H9 (cell line): ENCODE measurements around the gene PIGM. TPM values are rescaled to one million over a fixed set of nuclear protein-coding genes. Genes with fewer than 3 reads are reported as not detected.

ENCODE experiments used
- DNase-seq: peaks from one replicate; pipeline ENCODE4 v3.0.0-alpha.2; 2017
- H2AFZ ChIP-seq: one replicate; pipeline ENCODE4 v1.6.1; 2013; ENCODE audit warnings: mild to moderate bottlenecking, low read length, control low read depth, moderate library complexity
- H2AK5ac ChIP-seq: 2 replicates; pipeline ENCODE4 v1.6.1; 2013; ENCODE audit warnings: low read length, control low read depth, mixed read lengths; ENCODE audit not compliant: insufficient read length
- H2BK120ac ChIP-seq: one replicate; pipeline ENCODE4 v1.6.1; 2013; ENCODE audit warnings: low read depth, mild to moderate bottlenecking, low read length, control low read depth, inconsistent platforms; ENCODE audit not compliant: poor library complexity, severe bottlenecking
- H2BK12ac ChIP-seq: 2 replicates; pipeline ENCODE4 v1.6.1; 2013; ENCODE audit warnings: low read length, control low read depth, mixed read lengths, low read depth; ENCODE audit not compliant: insufficient read length
- H2BK15ac ChIP-seq: 2 replicates; pipeline ENCODE4 v1.6.1; 2013; ENCODE audit warnings: low read depth, low read length, control low read depth
- H2BK20ac ChIP-seq: one replicate; pipeline ENCODE4 v1.6.1; 2013; ENCODE audit warnings: low read depth, mild to moderate bottlenecking, low read length, control low read depth, inconsistent platforms; ENCODE audit not compliant: poor library complexity, severe bottlenecking
- H2BK5ac ChIP-seq: 2 replicates; pipeline ENCODE4 v1.6.1; 2013; ENCODE audit warnings: low read length, control low read depth, mixed read lengths; ENCODE audit not compliant: insufficient read length
- H3K14ac ChIP-seq: 2 replicates; pipeline ENCODE4 v1.6.1; 2013; ENCODE audit warnings: low read length, control low read depth; ENCODE audit not compliant: insufficient read depth
- H3K18ac ChIP-seq: 2 replicates; pipeline ENCODE4 v1.6.1; 2013; ENCODE audit warnings: low read depth, mild to moderate bottlenecking, mixed read lengths, low read length, control low read depth; ENCODE audit not compliant: insufficient read length
- H3K23ac ChIP-seq: 2 replicates; pipeline ENCODE4 v1.6.1; 2013; ENCODE audit warnings: low read length, control low read depth, mixed read lengths, low read depth; ENCODE audit not compliant: insufficient read length
- H3K23me2 ChIP-seq: 2 replicates; pipeline ENCODE4 v1.6.1; 2013; ENCODE audit warnings: low read depth, mild to moderate bottlenecking, mixed read lengths, low read length, control low read depth; ENCODE audit not compliant: insufficient read length, poor library complexity, severe bottlenecking
- H3K27ac ChIP-seq: 2 replicates; pipeline ENCODE4 v1.5.1; 2013; ENCODE audit warnings: low read length, control low read depth, mixed read lengths, low read depth; ENCODE audit not compliant: insufficient read length
- H3K27me3 ChIP-seq: 2 replicates; pipeline ENCODE4 v1.6.1; 2013; ENCODE audit warnings: low read length, control low read depth, inconsistent platforms; ENCODE audit not compliant: insufficient read depth
- H3K4ac ChIP-seq: 2 replicates; pipeline ENCODE4 v1.6.1; 2013; ENCODE audit warnings: low read depth, mild to moderate bottlenecking, control low read depth, inconsistent platforms, low read length, moderate library complexity
- H3K4me1 ChIP-seq: 2 replicates; pipeline ENCODE4 v1.6.1; 2013; ENCODE audit warnings: low read length, control low read depth, inconsistent platforms; ENCODE audit not compliant: insufficient read depth
- H3K4me2 ChIP-seq: 2 replicates; pipeline ENCODE4 v1.6.1; 2013; ENCODE audit warnings: low read length, control low read depth, mixed read lengths; ENCODE audit not compliant: insufficient read length, insufficient read depth
- H3K56ac ChIP-seq: 2 replicates; pipeline ENCODE4 v1.6.1; 2013; ENCODE audit warnings: low read depth, mild to moderate bottlenecking, mixed read lengths, low read length, control low read depth; ENCODE audit not compliant: insufficient read length
- H3K79me1 ChIP-seq: 2 replicates; pipeline ENCODE4 v1.6.1; 2013; ENCODE audit warnings: low read depth, mild to moderate bottlenecking, moderate library complexity, low read length, control low read depth, inconsistent platforms; ENCODE audit not compliant: insufficient read depth, poor library complexity, severe bottlenecking
- H3K79me2 ChIP-seq: 2 replicates; pipeline ENCODE4 v1.6.1; 2013; ENCODE audit warnings: low read length, control low read depth, inconsistent platforms; ENCODE audit not compliant: insufficient read depth
- H3K9ac ChIP-seq: 2 replicates; pipeline ENCODE4 v1.6.1; 2013; ENCODE audit warnings: low read length, control low read depth, mixed read lengths; ENCODE audit not compliant: insufficient read length; ENCODE audit errors: extremely low read depth
- H3K9me3 ChIP-seq: one replicate; pipeline ENCODE4 v1.6.1; 2013; ENCODE audit warnings: low read depth, low read length, inconsistent platforms; ENCODE audit not compliant: control insufficient read depth
- H3T11ph ChIP-seq: one replicate; pipeline ENCODE4 v1.6.1; 2013; ENCODE audit warnings: mild to moderate bottlenecking, low read length, control low read depth, inconsistent platforms
- H4K20me1 ChIP-seq: one replicate; pipeline ENCODE4 v1.6.1; 2013; ENCODE audit not compliant: control insufficient read depth, insufficient read length, insufficient read depth
- H4K5ac ChIP-seq: 2 replicates; pipeline ENCODE4 v1.6.1; 2013; ENCODE audit warnings: low read depth, mild to moderate bottlenecking, mixed read lengths, low read length, control low read depth; ENCODE audit not compliant: insufficient read length
- H4K8ac ChIP-seq: replicated peaks from 2 replicates; pipeline ENCODE4 v1.6.1; 2013; ENCODE audit warnings: low read length, control low read depth, mixed read lengths, low read depth; ENCODE audit not compliant: insufficient read length
- H4K91ac ChIP-seq: 2 replicates; pipeline ENCODE4 v1.6.1; 2013; ENCODE audit warnings: low read depth, mild to moderate bottlenecking, moderate library complexity, mixed read lengths, low read length, control low read depth; ENCODE audit not compliant: insufficient read length
- H3K27ac Mint-ChIP-seq, 3 experiments: 2 replicates in 2 of 3; 3 replicates in 1 of 3; pipeline ENCODE4 v1.8.0; 2020 to 2021; ENCODE audit warnings: mixed read lengths in 3 of 3, mild to moderate bottlenecking in 1 of 3, moderate library complexity in 1 of 3
- H3K27me3 Mint-ChIP-seq: 2 replicates; pipeline ENCODE4 v1.8.0; 2021; ENCODE audit warnings: low read depth, mild to moderate bottlenecking, moderate library complexity, mixed read lengths
- H3K36me3 Mint-ChIP-seq, 3 experiments: 2 replicates in 2 of 3; 3 replicates in 1 of 3; pipeline ENCODE4 v1.8.0; 2020 to 2021; ENCODE audit warnings: low read depth in 3 of 3, mixed read lengths in 3 of 3; ENCODE audit not compliant: insufficient read depth in 1 of 3
- H3K4me1 Mint-ChIP-seq, 2 experiments: 2 replicates each; pipeline ENCODE4 v1.8.0; 2020; ENCODE audit warnings: mixed read lengths in 2 of 2
- H3K4me3 Mint-ChIP-seq, 2 experiments: 2 replicates in 1 of 2; 3 replicates in 1 of 2; pipeline ENCODE4 v1.8.0; 2020 to 2021; ENCODE audit warnings: mild to moderate bottlenecking in 2 of 2, mixed read lengths in 2 of 2, moderate library complexity in 1 of 2
- H3K9me3 Mint-ChIP-seq, 2 experiments: 2 replicates in 1 of 2; 3 replicates in 1 of 2; pipeline ENCODE4 v1.8.0; 2020; ENCODE audit warnings: mild to moderate bottlenecking in 2 of 2, mixed read lengths in 2 of 2, moderate library complexity in 1 of 2
- WGBS: extraction: QIAGEN DNeasy Blood & Tissue Kit; methylation state at CpG from one replicate; pipeline ENCODE4 v1.1.7; 2013; ENCODE audit warnings: missing lambda C conversion rate, low lambda C conversion rate, mixed read lengths; ENCODE audit not compliant: insufficient read length; ENCODE audit errors: extremely low coverage; 5-methylcytosine and 5-hydroxymethylcytosine counted together
- total RNA-seq: library from RNA; stranded (reverse); gene quantifications from 2 replicates; pipeline ENCODE4 v1.2.1, GENCODE V29; 2021
- TF ChIP-seq, protein P1 (sequence below): fragments of 200-600 bp; sonication (generic); conservative IDR thresholded peaks from 3 replicates; pipeline ENCODE4 v1.8.0; 2021; ENCODE audit warnings: antibody characterized with exemption, mild to moderate bottlenecking

The PIGM gene
- total RNA-seq, 1 experiment from 2014 or later: 5.9 TPM

DNA sequence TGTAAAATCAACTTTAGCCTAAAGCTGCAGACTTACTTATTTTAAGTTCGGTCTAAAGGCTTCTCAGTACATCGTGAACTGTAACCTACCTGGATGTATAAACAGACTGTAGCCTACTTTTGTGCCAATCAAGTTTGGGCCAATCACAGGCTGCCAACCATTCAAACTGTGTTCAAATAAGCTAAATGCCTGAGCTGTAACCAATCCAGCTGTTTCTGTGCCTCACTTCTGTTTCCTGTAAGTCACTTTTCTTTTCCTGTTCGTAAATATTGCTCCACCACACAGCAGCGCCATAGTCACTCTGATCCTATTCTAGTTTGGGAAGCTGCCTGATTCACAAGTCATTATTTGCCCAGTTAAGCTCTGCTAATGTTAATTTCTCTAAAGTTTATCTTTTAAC, 40.3 kb downstream of the PIGM start:
- no peak overlapping the region for H2BK120ac ChIP-seq
- no peak overlapping the region for H2BK5ac ChIP-seq
- no peak overlapping the region for H2BK12ac ChIP-seq
- no peak overlapping the region for H2BK20ac ChIP-seq
- no peak overlapping the region for H4K5ac ChIP-seq
- peaks cover 9 to 12% of the 10 kb centered on the region in 2 experiments; a peak in 3 of 4 replicates for H3K4me1 Mint-ChIP-seq
- no peaks in the 10 kb centered on the region for H3K79me2 ChIP-seq
- H3K36me3 Mint-ChIP-seq: no peaks in the 10 kb centered on the region
- no peaks in the 10 kb centered on the region for H3K79me1 ChIP-seq
- no peak overlapping the region for H2BK15ac ChIP-seq
- no peaks in the 10 kb centered on the region for H3K9me3 Mint-ChIP-seq
- peaks cover 1% of the 10 kb centered on the region for H3K27me3 Mint-ChIP-seq
- H4K8ac ChIP-seq: no peak overlapping the region
- H3K9me3 ChIP-seq: no peaks in the 10 kb centered on the region
- H3T11ph ChIP-seq: no peak overlapping the region
- TF ChIP-seq, protein P1, sequence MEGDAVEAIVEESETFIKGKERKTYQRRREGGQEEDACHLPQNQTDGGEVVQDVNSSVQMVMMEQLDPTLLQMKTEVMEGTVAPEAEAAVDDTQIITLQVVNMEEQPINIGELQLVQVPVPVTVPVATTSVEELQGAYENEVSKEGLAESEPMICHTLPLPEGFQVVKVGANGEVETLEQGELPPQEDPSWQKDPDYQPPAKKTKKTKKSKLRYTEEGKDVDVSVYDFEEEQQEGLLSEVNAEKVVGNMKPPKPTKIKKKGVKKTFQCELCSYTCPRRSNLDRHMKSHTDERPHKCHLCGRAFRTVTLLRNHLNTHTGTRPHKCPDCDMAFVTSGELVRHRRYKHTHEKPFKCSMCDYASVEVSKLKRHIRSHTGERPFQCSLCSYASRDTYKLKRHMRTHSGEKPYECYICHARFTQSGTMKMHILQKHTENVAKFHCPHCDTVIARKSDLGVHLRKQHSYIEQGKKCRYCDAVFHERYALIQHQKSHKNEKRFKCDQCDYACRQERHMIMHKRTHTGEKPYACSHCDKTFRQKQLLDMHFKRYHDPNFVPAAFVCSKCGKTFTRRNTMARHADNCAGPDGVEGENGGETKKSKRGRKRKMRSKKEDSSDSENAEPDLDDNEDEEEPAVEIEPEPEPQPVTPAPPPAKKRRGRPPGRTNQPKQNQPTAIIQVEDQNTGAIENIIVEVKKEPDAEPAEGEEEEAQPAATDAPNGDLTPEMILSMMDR: no peak
- H3K27ac ChIP-seq: no peak overlapping the region
- no peaks in the 10 kb centered on the region for H3K23me2 ChIP-seq
- no peak overlapping the region for H4K91ac ChIP-seq
- H3K14ac ChIP-seq: no peak overlapping the region
- no peak overlapping the region for H3K23ac ChIP-seq
- no peak overlapping the region; a peak in 1 of 7 replicates for H3K27ac Mint-ChIP-seq
- H2AFZ ChIP-seq: no peak overlapping the region
- no CpG with 5 or more reads among the region's 4 CpGs for WGBS
- DNase-seq: no peak
- H3K4me1 ChIP-seq: peaks cover 2% of the 10 kb centered on the region; the same call in 1 of the 2 replicates
- no peak overlapping the region for H3K4me3 Mint-ChIP-seq
- H2AK5ac ChIP-seq: no peak overlapping the region
- no peaks in the 10 kb centered on the region for H4K20me1 ChIP-seq
- H3K4ac ChIP-seq: no peak overlapping the region
- H3K27me3 ChIP-seq: no peaks in the 10 kb centered on the region
- no peak overlapping the region for H3K56ac ChIP-seq
- no peak overlapping the region for H3K9ac ChIP-seq
- H3K4me2 ChIP-seq: no peak overlapping the region
- no peak overlapping the region for H3K18ac ChIP-seq
